ENCODE measurements around the gene C1orf35.

The C1orf35 gene

DNA sequence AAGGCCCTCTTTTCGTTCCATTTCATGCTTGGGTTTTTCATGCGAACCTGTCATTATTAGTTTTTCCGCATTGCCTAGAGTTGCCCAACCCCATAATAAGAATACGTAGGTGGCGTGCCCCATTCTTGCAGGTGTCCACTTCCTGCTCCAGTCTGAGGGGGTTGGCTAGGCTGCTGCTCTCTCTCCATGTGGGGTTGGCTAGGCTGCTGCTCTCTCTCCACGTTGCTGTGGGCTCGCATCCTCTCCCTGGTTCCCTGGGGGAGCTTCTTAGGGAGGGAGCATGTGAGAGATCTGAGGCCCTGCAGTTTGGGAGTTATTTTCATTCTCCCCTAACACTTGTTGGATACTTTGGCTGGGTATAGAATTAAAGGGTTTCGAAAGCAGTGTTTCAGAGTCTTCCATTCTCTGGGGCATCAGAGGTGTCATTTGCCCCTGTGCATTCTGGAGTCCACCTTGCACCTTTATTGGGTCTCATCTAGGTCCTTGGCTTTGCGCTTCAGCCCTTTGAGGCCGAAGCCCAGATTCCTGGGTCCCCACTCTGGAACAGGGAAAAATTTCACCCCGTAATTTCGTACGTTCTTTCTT, 8.6 kb downstream of the C1orf35 start:
- no peak for DNase-seq (ENCODE audit: low read depth in 2 of 2)

DNA sequence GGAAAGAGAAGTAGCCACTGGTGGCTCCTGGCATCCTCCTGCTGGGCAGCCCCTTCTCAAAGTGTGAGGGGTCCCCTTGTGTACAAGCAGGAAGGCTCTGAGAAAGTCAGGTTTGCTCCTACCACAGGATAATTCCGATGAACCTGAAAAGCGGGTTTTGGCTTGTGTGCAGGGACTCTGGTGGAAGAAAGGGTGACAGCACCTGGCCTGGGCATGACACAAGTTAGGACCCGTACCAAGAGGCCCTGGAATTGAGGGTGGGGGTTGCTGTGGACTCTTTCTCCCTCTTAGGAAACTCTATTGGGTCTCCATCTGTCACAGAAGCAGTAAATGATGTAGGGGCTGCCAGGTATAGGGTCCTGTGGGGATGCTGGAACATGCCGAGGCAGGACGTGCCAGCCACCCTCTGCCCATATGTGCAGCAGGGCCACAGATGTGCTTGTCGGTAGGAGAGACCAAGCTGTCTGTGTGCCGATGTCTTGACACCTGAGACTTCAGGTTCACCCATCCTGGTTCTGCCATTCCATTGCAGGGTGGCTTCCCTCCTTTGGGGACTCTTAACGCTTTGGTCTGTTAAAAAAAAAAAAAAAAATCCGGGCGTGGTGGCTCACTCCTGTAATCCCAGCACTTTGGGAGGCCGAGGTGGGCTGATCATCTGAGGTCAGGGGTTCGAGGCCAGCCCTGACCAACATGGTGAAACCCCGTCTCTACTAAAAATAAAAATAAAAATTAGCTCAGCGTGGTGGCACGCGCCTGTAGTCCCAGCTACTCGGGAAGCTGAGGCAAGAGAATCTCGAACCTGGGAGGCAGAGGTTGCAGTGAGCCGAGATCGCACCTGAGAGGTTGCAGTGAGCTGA, 9.8 kb downstream of the C1orf35 start:
- no peak for DNase-seq (ENCODE audit: low read depth in 2 of 2)

DNA sequence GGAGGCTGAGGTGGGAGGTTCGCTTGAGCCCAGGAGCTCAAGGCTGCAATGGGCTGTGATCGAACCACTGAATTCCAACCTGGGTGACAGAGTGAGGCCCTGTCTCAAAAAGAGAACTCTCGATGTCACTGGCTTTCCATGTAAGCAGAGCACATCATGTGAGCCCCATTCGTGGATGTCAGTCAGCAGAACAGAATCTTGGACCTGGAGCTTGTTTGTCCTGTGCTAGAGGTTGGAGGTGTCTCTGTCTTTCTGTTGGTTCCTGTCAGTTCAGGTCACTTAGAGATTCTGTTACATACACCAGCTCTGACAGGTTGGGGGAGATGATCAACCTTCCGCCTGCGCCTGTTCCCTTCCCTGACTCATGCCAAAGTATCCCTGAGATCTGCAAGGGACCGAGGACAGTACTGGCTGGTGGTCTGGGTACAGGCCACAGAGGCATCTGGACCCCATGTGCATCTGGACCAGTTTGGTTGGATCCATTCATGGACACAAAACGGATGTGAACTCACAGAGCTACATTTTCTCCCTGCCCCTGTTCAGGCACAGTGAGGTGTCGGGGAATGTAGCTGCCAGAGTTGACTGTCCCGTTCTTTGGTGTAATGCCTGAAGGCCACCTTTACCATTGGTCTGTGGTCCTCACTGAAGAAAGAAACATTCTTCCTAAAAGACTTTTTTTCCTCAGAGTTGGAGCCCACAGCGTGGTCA, 10.6 kb downstream of the C1orf35 start:
- no peak for DNase-seq (ENCODE audit: low read depth in 2 of 2)

DNA sequence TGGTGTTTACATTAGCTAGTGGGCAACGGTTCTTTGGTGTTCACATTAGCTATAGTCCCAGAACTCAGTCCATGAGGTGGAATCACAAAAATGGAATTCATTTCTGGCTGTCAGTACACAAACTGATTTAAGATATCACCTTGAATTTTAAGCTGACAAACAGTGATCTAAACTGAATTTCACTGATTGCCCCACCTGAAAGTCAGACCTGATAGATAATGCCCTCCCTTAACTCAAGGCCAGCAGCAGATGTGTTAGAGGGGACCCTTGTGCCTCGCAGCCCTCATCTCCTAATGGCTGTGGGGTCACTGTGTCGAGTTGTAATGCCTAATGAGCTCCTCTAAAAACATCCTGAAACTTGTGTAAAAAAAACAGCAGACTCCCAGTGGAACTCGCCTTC, 12.0 kb downstream of the C1orf35 start:
- no peak for DNase-seq (ENCODE audit: low read depth in 2 of 2)

DNA sequence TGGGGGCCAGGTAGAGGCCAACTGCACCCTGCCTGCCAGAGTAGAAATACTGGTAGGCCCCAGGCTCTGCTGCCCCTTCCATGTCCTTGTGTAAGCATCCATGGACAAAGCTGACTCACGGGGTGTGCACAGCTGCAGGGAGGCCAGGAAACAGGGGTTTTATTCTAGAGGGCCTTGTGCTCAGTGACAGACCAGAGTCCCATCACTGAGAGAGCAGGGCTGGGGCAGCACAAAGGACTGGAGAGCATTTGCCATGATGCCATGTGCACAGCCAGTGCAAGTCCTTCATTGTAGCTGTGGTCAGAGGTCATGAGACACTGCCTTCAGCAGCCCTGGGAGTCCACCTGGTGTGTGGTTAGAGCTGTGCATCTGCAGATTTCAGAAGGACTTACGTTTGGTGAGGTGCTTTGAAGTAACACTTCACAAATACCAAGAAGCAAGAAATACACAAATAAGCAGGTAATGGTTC, 12.5 kb downstream of the C1orf35 start:
- no peak for DNase-seq (ENCODE audit: low read depth in 2 of 2)

DNA sequence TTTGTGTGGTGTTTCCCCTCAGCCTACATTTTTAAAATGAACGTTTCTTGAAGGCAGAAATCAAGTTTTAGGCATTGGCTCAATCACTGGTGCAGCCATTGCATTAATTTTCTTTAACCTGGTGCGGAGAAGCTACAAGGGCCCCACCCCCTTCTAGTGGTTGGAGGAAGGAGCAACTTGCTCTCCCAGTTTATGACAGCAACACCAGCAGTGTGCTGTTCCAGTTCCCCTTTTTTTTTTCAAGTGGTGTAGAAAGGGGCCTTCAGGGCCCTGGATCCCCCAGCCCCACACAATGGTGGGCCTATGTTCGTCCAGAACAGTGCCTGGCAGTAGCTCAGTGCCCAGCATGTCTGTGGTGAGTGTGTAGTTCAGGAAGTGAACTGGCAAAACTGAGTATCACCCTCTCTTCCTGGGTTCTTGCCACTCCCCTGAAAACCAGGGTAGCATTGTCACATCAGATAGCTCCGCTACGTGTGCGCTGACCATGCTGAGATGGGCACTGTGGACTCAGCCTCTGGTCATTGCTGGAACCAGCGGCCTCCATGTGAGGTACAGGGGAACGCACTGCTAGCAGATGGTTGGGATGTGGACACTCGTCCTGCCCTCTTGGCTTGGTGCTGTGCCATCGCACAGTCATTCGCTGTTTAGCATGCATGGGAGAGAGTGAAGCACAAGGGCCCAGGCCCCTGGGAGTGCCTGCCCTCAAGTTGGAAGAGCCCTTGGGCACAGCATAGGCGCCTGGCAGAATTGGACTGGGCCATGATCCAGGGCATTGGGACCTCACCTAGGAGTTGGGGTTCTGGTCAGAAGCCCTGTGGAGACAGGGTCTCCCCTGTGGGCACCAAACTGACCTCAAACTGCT, 13.4 kb downstream of the C1orf35 start:
- DNase-seq (ENCODE audit: low read depth in 2 of 2): no peak

DNA sequence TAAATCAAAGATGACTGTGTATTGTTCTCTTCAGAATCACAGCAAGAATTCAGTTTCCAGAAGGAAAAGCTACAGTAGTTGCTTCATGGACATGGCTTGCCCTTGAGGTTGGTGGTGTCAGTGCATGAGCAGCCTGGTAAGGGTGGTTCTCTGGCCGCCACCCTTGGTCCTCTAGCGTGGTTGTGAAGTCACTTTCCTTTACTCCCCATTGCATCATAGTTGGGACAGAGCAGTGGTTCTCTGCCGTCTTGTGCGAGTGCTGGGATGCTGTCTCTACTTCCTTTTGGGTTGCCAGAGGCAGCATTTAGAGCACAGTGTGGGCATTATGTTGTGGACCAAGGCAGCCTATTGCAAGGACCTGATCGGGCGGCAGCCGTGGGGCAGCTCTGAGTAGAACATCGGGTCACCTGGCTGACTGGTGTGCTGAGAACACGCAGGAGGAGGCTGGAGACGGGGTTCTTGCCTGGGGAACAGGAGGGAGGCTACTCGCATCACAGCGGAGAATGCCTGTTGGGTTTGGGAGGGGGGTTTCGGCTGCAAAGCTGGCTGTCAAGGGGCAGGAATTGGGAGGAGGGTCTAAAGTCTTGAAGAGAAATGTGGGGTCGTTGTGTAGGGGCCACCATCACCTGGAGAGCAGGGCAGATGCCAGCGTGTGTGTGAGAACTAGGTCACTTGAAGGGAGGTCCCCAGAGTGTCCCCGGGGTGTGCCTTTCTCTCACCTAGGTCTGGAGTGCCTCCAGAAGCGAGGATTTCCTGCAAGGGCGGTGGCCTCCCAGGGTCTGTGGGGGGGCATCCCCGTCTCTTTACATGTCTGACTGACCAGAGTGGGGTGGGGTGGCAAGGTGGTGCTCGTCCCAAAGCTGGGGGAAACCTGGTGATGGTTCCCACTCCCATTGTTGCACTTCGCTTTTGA, 14.3 kb downstream of the C1orf35 start:
- DNase-seq (ENCODE audit: low read depth in 2 of 2): no peak

DNA sequence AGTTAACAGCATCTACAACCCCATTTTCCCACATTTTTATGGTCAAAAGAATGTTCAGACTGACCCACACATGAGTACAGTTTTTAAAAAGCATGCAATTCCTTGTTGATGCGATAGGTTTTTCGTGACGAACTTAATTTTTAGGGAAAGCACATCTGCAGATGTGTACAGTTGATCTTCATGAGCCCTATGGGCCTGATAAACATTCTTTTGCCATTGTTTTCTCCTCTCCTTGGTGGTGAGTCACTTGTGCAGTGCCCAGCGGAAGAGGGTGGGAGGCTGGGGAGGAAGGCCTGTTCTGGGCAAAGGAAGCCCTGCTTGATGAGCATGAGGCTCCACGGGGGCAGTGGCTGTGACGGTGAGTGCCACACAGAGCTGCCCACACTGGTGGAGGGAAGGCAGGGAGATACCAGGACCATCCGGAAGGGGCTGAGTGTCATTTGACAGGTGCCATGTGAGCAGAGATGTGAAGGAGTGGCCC, 15.3 kb downstream of the C1orf35 start:
- no peak for DNase-seq (ENCODE audit: low read depth in 2 of 2)

DNA sequence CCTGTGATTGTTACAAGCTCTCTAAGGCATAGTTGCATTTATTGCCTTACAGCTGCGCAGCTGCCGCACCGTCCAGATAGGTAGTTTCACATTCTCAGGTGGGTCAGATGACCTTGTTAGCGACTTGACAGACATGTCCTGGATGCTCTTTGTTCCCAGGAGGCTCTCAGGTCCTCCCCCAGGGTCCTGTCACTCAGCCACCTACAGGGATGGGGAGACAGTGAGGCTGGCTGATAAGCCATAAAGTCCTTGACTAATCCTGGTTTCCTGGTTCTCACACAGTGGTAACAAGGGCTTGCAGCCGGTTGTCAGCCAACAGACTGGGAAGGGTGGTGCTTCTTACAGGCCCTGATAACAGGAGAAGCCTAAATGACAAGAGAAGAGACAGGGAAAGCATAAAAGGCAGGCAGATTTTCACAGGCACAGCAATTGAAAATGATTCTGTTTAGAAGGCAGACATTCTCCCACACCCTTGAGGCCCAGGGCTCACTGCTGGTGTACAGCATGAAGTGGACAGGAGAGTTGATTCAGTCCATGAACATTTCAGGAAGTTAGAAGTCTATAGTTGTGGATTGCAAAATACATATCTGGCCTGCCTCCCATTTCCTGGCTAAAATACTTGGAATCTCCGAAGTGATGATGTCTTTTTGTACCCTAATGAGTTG, 17.7 kb downstream of the C1orf35 start:
- DNase-seq (ENCODE audit: low read depth in 2 of 2): no peak

DNA sequence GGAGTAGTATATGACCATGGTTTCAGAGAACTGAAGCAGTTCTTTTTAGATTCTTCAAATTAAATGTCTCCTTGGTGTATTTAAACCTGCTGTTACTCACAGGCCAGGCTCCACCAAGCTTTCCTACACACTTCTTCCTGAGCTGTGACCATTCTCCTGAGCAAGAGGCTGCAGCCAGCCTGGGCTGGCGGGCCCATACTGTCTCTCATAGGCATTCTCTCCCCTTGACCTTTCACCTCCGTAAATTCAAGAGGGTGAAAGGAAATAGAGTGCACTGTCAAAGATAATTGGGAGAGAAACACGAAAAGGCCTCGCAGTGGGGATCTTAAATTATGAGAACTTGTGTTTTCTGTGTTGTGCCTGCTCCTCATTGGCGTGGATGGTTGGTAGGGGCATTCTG, 18.3 kb downstream of the C1orf35 start:
- DNase-seq (ENCODE audit: low read depth in 2 of 2): no peak

DNA sequence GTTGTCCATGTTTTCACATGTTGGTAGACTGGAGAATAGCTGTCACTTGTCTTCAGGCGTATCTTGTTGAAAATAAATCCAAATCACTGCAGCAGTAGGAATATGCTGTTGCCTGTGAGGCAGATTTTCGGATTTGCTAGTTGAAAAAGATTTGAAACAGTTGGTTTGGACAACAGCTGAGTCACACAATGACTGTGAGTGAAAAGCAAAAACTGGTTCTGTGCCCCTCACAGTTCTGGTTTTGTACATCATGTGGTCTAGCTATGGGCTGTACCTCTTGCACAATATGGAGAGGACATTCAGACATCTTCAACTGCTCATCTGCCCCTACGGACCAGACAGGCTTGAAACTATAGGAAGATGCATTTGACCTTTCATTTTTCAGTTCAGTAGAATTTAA, 18.8 kb downstream of the C1orf35 start:
- DNase-seq (ENCODE audit: low read depth in 2 of 2): no peak

DNA sequence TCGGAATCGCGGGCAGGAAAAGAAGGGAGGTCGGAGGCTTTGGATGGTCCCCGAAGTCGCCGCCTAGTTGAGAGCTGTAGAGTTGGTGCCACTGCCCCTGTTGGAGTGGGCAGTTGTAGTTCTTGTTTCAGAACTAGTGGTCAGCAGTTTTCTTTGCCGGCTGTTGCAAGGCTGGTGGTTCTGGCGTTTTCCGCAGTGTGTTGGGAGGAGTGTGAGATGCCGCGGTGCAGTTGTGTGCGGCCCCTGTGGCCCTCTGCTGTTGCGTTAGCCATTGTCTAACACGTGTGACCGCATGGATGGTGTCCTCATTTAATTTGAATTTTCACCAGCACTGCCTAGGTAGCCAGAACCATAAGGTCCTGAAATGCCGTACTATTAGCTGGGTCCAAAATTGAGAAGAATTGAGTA, 19.2 kb downstream of the C1orf35 start:
- DNase-seq (ENCODE audit: low read depth in 2 of 2): no peak

DNA sequence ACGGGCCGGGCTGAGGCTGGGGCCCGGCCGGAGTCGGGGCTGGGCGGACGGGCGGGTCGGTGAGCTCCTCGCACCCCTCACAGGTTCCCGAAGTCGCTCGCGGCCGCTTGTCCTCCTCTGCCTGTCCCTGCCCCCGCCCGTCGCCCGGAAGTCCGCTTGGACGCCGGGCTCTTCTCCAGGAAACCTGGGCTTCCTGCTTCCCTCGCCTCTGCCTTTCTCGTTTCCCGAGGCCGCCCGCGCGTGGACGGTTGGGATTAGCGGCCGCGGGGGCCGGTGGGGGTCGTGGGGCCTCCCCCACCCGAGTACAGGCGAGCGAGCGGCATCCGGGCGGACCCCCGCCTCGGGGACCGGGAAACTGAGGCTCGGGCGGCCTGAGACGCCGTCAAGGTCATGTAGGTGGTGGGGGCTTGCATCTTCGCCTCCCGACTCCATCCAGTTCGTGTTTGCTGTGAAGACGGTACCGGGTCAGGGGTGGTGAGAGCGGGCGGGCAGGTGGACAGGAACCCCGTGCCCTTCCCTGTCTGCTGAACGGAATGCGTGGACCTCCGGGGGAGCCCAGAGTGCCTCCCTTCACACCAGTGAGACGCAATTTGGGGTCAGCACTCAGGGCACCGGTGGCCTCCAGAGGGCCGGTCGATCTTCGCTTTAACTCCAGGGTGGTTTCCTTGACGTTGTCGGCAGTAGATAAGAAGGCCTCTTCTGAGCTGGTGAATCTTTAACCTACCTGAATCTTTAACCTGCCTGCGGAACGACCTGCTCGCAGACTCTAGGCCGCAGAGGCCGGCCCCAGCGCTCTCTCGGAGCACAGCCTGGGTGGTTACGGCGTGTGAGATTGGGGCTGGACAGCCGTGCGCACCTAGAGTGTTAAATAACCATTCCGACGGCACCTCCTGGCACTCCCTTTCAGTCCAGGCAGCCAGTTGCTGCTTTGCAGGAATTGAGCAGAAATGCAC, 19.9 kb downstream of the C1orf35 start:
- no peak for DNase-seq (ENCODE audit: low read depth in 2 of 2)

DNA sequence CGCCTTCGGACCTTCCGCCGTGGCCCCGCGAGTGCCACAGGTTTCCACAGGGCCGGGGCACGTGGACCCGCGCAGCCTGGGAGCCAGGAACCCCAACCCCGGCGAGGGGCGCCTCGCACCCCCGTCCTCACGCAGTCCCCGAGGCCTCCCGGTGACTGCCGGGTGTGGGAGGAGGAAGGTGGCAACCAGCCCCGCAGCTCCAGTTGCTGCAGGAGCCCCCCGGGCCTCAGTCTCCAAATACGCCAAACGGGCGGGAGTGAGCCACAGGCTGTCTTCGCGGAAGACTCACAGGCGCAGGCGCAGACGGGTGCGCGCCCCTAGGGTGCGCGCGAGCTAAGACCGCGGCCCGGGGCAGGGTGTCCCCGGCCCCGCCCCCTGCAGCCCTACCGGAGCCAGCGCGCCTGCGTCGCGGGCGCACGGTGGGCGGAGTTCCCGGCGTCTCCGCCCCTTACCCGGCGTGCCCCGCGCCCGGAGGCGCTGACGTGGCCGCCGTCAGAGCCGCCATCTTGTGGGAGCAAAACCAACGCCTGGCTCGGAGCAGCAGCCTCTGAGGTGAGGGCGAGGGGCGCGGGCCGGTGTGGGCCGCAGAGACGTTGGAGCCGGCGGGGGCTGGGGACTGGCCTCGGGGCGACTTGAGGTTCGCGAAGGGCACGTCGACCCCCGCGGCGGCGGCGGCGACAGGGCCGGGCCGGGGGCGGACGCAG, 20.8 kb downstream of the C1orf35 start, which contains the start of gene ARF1:
Gene ARF1, plus strand, starts transcription at position 495 of the 704 bp plus-strand sequence. CDS start 14,407 bp downstream, outside the sequence.
- DNase-seq (ENCODE audit: low read depth in 2 of 2): peak; percentile 93 to 95

DNA sequence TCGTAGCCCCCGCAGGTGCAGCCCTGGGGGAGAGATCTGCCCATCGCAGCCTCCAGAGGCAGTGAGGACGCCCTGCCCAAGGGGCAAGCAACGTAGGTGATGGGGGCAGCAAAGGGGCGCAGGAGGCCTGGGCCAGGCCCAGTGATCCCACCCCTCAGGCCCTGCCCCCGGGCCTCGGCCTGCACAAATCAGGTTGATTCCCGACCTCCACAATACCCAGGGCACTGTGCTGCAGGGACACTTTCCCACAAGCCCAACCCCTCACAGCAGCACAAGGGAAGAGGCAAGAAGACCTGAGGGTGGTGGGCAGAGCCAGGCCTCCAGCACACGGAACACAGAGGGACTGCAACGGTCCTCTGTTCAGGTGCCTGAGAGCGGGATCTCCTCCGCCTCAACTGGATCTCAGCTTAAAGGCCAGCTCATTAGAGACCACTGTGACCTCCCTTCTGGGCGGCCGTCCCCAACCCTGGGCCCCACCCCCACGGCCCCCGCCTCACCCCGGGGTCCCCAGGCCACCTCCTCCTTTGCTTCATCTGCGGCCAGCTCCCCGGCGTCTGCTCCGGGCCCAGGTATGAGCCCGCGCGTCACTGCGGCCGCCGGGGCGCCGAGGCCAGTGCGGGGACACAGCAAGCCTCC, 21.4 kb downstream of the C1orf35 start:
- no peak for DNase-seq (ENCODE audit: low read depth in 2 of 2)

DNA sequence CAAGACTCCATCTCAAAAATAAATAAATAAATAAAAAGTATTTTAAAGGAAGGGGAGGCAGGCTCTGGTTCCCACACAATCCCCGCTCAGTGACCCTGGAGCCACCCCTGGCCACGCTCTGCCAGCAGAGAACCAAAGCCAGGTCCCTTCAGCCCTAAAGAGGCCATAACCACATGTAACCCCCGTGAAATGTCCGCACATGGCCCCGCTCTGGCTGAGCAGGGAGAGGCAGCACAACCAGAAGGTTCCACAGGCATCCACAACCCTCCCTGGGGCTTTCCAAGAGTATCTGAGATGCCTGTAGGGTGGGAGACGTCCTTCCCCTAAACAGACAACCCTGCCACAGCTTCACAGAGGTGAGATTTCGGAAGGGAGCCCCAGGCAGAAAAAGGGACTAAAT, 22.0 kb downstream of the C1orf35 start:
- no peak for DNase-seq (ENCODE audit: low read depth in 2 of 2)

DNA sequence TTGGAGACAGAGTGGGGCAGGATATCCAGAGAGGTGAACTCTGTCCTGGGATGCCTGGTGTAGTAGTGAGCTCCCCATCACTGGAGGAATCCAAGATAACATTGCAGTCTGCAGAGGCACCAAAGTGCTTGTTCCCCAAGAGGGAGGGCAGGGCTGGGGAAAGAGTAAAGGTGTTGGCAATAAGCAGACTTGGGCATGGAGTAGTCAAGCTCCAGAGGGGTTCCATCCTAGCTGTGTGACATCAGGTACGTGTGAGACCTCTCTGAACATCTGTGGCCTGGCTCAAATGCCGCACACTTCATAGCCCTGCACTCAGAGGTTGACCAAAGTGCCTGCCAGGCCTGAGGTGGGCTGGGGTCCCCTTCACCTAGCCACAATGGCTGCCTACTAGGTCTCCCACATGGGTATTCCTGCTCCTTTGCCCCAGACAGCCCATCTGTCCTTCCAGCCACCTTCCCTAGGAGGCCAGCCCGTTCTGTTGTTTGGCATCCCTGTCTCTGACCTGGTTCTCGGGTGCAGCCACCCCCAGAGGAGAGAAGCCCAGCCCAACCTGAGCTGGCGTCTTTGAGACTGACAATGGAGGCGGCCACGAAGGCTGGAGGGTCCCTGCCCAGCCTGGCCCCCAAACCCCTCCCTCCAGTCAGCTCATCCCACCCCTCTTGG, 23.4 kb downstream of the C1orf35 start:
- no peak for DNase-seq (ENCODE audit: low read depth in 2 of 2)
